HCT116 (cell line): Measurements from ENCODE around the gene EXOSC10.

Experiments
- ATF3 ChIP-seq: IDR thresholded peaks from 2 replicates; pipeline ENCODE4 v1.6.1; 2012
- EZH2 ChIP-seq: fragments of 200-600 bp; sonication (generic); IDR thresholded peaks from 2 replicates; pipeline ENCODE4 v1.6.1; 2017; ENCODE audit warnings: antibody characterized with exemption, mixed run types
- FOSL1 ChIP-seq: IDR thresholded peaks from 2 replicates; pipeline ENCODE4 v1.6.1; 2012; ENCODE audit warnings: low read depth
- POLR2A ChIP-seq: IDR thresholded peaks from 2 replicates; pipeline ENCODE4 v1.7.0; 2011; ENCODE audit warnings: borderline replicate concordance; ENCODE audit not compliant: insufficient read depth, insufficient read length; ENCODE audit errors: extremely low read depth
- TF ChIP-seq, protein P1 (sequence below): IDR thresholded peaks from 2 replicates; pipeline ENCODE4 v1.6.1; 2012; ENCODE audit warnings: low read depth
- TF ChIP-seq, protein P2 (sequence below), 3 experiments: fragments of 200-600 bp in 1 of 3; sonication (generic) in 1 of 3; IDR thresholded peaks in 2 of 3; conservative IDR thresholded peaks in 1 of 3; 2 replicates each; pipeline ENCODE4 v1.5.1; 2012 to 2017; ENCODE audit warnings: low read depth in 2 of 3, low read length in 2 of 3, antibody characterized with exemption in 1 of 3, borderline replicate concordance in 1 of 3, control low read depth in 1 of 3, mild to moderate bottlenecking in 1 of 3, mixed read lengths in 1 of 3, mixed run types in 1 of 3, moderate library complexity in 1 of 3; ENCODE audit not compliant: insufficient read depth in 1 of 3

DNA sequence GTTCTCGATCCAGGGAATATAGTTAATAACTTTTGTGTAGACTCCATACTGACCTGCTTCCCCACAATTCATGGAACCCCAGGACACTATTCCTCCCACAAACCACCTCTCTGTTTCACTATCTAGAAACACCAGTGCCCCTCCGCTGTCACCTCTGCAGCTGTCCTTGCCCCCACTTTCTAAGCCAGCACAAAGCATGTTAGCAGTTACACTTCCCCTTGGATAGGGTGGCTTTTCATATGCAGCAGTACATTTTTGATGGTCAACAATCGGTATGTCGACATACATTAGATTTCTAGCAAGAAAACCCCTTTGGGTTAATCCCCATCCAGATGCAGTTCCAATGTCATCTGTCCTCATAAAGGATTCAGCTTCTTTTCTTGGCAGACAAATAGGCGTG lies 72.8 kb downstream of the EXOSC10 start:
- no peak for TF ChIP-seq POLR2A
- TF ChIP-seq FOSL1: no peak
- TF ChIP-seq, protein P1, sequence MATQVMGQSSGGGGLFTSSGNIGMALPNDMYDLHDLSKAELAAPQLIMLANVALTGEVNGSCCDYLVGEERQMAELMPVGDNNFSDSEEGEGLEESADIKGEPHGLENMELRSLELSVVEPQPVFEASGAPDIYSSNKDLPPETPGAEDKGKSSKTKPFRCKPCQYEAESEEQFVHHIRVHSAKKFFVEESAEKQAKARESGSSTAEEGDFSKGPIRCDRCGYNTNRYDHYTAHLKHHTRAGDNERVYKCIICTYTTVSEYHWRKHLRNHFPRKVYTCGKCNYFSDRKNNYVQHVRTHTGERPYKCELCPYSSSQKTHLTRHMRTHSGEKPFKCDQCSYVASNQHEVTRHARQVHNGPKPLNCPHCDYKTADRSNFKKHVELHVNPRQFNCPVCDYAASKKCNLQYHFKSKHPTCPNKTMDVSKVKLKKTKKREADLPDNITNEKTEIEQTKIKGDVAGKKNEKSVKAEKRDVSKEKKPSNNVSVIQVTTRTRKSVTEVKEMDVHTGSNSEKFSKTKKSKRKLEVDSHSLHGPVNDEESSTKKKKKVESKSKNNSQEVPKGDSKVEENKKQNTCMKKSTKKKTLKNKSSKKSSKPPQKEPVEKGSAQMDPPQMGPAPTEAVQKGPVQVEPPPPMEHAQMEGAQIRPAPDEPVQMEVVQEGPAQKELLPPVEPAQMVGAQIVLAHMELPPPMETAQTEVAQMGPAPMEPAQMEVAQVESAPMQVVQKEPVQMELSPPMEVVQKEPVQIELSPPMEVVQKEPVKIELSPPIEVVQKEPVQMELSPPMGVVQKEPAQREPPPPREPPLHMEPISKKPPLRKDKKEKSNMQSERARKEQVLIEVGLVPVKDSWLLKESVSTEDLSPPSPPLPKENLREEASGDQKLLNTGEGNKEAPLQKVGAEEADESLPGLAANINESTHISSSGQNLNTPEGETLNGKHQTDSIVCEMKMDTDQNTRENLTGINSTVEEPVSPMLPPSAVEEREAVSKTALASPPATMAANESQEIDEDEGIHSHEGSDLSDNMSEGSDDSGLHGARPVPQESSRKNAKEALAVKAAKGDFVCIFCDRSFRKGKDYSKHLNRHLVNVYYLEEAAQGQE: no peak
- TF ChIP-seq, protein P2, sequence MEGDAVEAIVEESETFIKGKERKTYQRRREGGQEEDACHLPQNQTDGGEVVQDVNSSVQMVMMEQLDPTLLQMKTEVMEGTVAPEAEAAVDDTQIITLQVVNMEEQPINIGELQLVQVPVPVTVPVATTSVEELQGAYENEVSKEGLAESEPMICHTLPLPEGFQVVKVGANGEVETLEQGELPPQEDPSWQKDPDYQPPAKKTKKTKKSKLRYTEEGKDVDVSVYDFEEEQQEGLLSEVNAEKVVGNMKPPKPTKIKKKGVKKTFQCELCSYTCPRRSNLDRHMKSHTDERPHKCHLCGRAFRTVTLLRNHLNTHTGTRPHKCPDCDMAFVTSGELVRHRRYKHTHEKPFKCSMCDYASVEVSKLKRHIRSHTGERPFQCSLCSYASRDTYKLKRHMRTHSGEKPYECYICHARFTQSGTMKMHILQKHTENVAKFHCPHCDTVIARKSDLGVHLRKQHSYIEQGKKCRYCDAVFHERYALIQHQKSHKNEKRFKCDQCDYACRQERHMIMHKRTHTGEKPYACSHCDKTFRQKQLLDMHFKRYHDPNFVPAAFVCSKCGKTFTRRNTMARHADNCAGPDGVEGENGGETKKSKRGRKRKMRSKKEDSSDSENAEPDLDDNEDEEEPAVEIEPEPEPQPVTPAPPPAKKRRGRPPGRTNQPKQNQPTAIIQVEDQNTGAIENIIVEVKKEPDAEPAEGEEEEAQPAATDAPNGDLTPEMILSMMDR (IDR thresholded peaks at IDR 0.05 in 2 of 3, conservative IDR thresholded peaks at IDR 0.05 in 1 of 3; ENCODE audit: borderline replicate concordance in 1 of 3, insufficient read depth in 1 of 3, low read depth in 2 of 3, low read length in 2 of 3): no peak
- no peak for TF ChIP-seq EZH2
- no peak for TF ChIP-seq ATF3
